OCI-M2 (cell line): ENCODE data around the gene TSPAN18.

Experiments
- DNase-seq: peaks from one replicate; lab custom pipeline; 2025; ENCODE audit not compliant: unreplicated experiment; lab: John Stamatoyannopoulos, UW

Gene TSPAN18

DNA sequence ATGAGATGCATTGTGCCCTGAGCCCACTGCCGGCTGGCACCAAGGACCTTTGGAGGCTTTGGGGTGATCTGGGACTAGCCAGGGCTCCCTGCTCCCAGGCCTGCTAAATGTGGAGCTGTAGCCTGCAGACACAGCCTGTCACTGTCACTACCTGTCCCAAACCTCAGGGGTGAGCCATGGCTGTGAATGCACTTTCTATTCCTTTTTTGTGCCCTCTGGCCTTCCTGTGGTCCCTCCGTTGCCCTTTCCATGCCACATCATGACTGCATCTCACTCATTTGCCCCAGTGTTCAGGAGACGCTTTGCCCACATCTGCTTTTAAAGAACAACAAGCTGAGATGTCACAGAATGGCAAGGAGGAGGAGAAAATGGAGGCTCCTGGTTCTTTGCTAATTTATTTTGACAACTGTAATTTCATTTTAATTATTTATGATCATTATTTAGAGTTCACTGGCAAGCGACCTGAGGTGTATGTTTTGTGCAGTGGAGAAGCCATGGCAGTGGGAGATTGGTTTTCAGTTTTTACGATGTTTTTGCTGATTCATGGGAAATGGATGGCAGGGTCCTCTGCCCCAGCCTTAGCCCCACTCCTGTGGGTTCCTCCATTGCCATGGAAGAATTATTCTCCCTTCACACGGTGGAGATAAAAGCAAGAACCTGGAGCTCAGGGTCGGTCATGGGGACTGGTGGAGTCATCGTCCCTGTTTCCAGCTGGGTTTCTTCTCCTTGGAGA lies 69.2 kb downstream of the TSPAN18 start:
- DNase-seq: no peak

DNA sequence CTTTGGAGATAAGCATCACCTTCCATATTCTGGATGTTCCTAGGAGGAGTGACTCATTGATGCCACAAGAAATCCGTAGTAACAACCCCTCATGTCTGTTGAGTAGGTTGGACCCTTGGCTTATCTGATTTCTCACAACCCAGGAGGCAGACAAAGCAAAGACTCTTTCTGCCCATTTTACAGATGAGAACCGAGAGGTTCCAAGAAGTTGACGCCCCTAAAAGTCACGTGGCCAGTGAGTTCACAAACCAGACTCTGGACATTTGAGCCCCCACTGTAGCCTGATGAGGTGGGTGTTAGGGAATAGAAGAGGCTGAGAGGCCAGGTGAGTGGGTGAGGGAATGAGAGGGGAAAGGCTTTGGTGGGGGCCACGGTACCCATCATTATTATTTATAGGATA lies 70.3 kb downstream of the TSPAN18 start:
- DNase-seq: no peak

DNA sequence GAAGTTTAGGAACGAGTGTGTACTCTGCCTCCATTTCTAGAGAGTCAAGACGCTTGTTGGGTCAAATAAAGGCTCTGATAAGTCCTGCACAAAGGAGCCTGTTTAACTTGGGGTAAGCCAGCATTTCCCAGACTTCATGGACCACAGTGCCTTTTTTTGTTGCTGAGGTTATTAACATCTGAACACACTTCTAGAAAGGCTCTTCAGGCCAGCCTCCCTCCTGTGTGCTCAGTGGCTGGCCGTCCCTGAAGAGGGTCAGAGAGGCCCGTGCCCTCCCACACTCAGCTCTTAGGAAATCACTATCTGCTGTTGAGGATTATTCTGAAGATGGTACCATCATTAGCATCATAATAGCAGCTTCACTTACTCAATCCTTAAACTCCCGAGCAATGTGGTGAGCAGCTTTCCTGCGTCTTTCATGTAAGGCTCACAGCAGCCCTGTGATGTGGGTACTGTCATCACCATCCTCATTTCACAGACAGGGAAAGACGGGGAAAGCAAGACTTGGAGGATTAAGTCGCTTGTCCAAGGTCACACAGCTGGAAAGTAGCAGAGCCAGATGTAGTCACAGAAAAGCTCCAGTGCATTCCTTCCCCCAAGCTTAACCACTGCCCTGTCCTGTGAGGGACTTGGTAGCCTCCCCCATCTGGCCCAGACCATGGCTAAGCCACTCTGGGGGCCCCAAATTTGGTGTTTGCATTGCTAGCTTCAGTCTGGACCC lies 71.3 kb downstream of the TSPAN18 start:
- DNase-seq: no peak

DNA sequence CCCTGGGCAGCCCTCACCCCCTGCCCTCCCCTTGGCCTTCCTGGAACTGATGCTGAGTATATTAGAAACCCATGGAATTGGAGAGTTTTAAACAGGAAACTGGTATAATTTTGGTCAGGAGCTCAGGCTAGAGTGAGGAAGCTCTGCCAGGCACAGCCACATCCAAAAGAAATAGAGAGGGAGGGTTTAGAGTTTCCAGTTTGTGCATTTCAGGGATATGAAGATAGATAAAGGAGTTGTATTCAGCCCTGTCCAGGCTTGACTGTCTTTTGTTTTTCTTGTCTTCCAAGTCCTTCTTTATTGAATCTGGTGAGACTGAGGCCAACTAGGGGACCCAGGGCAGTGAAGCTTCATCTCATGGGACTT lies 71.8 kb downstream of the TSPAN18 start:
- DNase-seq: no peak

DNA sequence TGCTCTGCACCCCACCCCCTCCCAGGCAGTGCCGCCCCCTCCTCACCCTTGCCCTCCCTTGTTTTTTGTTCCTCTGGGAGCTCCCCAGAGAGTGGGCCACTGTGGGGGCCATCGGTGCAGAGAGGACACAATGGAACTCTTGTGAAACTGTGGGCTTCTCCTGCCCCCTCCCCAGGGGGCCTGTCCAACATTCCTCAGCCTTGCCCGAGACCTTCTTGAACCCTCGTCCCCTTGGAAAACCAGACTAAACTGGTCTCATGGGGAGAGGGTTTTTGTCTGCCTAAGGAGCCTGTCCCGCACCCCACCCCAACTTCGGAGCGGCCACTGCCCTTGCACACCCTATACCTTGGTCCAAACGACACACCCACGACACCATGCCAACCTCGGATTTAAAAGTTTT lies 72.2 kb downstream of the TSPAN18 start:
- no peak for DNase-seq

DNA sequence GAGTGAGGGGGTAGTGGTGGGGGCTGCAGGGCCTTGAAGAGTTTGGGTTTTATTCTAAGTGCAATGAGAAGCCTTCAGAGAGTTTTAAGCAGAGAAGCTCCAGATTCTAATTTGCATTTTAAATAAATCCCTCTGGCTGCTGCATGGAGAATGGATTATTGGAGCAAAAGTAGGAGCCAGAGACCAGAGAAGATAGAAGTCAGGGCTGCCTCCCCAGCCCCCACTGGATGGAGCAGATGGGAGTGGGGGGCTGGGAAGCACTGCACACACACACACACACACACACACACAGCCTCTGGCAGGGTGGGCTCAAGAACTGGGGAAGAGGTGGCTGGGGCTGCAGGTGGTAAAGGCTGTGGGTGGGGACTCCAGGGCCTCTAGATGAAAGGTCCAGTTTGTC lies 75.6 kb downstream of the TSPAN18 start:
- no peak for DNase-seq

DNA sequence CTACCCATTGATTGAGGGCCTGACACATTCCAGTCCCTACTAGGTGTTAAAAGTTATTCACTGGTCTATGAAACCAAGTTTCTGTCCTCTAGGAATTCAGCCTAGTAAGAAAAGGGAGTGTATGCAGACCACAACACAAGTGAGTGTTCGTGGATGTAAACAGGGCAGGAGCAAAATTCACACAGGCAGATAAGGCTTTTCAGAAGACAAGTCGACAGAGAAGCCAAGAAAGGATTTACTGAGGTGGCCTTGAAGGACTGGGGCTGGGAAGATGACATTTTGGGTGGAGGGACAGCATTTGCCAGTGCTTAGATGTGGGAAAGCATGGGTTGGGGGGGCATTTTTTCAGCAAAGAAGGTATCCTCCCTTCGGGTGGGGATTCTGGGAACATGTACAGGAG lies 76.2 kb downstream of the TSPAN18 start:
- no peak for DNase-seq

DNA sequence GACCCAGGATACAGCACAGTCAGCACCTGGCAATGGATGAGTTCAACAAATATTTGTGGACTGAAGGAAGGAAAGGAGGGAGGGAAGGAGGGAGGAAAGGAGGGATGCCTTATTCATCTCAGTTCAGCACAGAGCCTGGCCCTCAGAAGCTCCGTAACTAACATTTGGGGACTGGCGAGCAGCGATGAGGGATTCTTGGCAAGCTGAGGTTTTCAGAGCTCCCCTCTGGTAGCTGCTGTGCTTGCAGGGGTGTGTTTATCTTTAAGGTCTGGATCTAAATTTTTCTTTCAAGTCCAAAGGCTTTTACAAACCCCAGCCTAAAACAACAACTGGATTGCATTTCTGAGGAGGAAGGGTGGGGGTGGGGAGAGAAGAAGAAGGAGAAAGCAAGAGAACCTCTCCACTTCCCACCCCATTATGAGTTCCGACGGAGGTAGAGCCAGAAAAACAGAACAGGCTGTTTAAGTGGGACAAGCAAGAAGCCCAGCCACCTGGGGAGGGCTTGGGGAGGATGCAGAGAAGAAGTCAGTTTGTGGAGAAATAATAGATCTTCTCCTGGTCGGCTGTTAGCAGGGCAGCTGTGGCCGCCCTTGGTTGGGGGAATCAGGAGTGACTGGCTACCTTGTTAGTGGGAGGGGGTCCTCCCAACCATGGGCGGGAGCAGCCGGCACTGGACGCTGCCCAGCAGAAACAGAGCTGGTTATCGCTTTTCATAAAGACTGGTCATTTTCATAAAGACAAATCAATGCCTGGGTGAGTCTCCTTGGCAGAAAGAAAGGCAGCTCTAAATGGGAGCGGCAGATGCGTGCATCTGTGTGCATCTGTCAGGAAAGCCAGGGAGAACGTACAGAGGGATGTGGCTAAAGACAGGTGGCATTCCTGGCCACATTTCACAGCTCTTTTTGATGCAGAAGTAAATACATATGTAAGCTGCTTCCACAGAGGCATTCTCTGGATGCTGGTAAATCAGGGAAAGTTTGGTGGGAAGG lies 78.0 kb downstream of the TSPAN18 start:
- no peak for DNase-seq

DNA sequence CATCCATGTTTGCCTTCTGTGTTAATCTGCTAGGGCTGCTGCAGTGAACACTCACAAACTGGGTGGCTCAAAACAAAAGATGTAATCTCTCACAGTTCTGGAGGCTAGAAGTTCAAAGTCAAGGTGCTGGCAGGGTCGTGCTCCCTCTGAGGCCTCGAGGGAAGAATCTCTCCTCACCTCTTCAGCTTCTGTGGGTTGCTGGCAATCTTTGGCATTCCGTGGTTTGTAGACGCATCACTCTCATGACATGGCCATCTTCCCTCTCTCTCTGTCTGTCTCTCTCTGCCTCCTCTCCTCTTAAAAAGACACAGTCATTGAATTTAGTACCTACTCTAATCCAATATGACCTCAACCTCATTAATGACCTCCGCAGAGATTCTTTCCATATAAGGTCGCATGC lies 78.8 kb downstream of the TSPAN18 start:
- no peak for DNase-seq

DNA sequence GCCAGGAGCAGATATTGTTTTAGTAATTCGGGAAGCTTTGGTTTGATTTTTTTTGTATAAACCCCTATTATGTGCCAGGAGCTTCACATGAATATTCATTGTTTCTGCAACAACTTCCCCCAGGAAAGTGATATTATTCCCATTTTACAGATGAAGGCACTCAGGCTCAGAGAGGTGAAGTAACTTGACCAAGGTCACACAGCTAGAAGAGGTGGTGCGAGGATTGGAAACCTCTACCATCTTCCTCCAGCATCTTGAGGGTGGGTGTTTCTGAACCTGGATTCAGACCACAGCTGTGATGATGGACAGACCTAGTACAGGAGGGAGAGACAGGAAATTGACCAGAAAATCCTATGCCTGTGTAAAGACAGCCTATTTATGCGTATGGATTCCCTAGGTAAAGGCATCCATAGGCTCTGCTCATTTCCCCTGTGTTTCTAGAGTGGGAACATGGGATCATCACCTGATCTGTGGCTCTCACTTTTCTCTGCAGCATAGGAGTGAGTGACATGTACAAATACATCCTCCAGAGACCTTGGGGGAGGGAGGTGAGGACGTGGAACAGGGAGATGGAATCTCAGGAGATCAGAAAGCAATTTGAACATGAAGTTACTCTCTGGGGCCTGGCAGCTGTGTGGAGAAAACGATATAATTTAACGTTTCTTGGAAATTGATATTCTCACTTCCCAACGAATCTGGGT lies 81.4 kb downstream of the TSPAN18 start:
- DNase-seq: no peak

DNA sequence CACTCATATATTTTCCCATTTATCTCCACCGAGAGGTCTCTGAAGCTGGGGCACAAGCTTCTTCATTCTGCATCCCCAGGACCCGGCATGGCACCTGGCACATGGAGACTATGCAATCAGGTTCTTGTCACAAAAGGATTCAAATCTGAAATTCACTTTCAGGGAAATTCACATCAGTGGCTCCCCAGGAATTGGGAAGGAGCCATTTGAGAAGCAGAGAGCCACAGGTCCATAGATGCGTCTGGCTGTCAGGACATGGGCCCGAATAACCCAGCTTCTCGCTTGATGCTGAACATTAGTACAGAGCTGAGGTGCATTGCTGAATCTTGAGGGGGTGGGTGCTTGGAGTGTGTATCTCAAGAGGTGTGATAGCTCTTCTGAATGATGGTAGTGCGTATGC lies 82.5 kb downstream of the TSPAN18 start:
- DNase-seq: no peak

DNA sequence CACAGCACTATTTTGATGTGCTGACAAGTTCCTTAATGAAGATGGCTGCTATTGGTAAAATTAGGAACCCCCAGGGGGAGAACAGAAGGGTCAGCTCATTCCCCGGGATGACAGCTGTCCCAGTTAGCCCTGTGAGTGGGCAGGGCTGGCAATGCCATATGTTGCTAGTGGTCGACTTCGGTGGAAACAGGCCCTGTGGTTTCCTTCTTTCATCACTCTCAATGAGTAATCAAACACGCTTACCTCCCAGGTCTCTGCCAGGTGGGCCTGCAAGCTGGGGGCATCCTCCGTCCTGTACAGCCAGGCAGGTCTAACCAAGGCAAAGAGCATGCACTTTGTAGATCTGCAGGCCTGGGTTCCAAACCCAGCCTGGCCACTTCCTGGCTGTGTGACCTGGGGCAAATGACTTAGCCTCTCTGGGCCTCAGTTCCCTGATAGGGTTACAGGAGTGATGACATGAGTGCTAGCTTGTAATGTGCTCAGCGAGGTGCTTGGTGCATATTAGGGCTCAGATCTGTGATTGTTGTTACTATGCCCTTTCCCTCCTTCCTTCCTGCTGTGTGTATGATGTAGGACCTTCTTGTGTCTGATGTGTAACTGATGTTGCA lies 85.2 kb downstream of the TSPAN18 start:
- no peak for DNase-seq

DNA sequence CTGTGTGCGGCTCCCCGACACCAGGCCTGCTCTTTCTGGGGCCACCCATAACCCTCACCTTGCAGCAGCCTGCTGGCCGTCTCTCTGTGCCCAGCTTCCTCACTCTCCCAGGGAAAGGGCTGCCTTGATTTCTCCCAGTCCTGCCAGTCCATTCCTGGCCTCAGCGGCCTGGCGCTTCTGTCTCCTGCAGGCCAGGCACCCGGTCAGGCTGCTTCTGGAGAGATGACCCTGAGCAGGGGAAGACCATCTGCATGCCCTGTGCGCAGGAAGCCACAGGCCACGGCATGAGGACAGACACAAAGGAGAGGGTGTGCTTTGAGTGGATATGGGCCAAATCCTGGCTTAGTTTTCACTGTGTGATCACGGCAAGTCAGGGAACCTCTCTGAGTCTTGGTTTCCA lies 86.2 kb downstream of the TSPAN18 start:
- DNase-seq: no peak

DNA sequence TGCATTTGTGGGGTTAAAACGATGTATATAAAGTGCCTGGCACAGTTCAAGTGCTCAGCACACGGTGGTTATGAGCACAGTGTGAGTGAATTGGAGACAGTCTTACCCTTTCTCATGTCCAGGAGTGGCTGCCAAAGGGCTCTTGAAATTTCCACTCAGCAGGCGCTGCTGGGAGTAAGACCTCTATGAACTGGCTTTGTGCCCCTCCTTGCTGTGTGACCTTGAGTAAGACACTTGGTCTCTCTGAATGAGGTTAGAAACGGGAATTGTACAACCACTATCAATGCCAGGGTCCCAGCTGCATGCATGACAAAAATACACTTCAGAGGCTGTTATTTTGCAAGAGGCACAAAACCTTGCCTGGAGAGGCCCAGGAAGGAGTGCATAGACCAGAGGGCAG lies 86.6 kb downstream of the TSPAN18 start:
- no peak for DNase-seq

DNA sequence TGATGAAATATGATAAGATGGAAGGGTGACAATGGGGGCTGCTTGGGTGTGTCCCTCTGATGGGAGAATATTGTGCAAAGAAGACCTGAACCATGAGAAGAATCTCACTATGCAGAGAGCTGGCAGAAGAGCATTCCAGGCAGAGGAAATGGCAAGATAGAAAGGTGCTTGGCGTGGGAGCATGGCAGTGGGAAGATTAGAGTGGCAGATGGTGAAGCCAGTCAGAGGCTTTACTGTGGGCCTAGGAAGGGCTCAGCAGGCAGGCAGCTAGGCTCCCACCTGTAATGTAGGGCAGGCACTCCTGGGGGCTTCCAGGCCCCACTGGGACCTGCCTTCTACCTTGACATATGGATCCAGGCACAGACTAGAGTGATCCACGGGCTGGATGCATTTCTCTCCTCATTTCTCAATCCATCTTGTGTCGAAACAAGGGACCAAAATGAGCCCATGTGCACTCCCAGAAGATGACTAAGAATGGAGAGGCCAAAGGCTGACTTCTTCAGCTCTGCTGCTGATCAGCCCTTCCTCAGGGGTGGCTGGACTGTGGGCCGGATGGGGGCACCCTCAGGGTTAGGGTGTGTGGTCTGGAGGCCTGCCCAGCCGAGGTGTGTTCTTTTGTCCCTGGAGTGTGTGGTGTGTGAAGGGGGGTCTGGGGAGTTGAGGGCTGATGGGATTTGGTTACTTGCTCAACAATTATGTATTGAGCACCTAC lies 88.3 kb downstream of the TSPAN18 start:
- DNase-seq: no peak

DNA sequence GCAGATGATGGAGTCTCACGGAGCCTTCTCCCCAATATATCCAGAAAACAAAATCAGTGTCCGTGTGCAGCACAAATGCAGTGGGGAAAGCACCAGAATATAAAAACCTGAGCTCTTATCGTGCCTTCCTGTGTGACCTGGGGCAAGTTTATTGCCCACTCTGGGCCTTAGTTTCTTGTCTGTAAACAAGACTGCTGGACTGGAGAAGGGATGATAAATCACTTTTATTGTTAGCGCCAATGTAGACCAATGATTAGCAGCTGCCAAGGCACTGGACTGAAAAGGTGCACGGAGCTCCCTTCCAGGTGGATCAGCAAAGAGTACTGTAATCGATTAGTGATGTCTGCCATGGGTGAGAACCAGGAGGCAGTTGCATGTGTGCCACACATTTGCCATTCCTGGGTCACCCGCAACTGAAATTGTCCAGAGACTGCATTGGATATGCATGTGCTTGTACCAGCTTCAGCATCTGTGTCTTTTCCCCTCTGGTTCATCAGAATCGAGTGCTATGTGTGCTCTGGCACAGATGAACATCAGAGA lies 89.2 kb downstream of the TSPAN18 start:
- DNase-seq: no peak

DNA sequence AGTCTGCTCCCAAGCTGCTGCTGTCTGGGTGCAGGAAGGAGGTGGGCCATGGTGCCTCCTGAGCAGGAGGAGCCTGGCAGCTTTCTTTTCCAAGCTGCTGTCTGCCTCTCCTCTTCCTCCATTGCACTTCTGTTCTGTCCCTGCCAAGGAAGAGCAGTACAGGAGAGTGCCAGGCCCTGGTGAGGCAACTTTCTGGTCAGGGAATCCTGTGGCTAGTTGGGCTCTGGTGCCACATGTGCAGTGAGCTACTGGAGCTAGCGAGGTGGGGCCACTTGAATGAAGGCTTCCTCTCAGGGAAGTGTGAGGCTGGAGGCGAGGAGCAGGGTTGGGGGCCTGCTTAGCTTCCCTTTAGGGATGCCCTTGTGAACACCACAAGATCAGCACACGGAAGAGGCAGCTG lies 90.0 kb downstream of the TSPAN18 start:
- no peak for DNase-seq

DNA sequence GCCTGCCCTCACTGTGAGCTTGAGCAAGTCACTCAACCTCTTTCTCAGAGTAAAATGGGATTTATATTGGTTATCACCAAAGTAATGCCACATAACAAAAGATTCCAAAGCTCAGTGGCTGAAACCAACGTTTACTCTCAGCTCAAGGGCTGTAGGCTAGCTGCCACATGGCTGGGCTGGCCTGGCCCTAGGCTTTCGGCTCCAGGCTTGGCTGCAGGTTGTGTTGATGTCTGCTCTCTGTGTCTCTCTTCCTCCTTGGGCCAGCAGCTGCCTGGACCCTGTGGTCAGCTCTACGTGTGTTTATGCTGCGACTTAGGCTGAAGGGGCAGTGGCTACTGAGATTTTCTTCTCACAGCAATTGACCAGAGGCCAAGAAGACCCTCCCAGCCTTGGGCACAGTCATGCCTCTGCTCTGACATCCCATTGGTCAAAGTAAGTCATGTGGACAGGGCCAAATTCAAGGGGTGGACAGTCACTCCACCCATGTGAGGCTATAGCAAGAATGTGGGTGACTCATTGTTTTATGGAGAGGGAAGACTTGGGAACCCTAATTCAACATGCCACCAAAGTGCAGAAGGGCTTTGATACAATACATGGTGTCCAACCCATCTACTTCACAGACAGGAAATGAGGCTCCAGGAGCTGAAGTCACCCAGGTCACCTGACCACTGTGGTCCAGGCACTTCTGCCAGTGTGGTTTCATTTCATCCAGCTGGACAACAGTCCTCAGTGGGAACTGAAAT lies 90.6 kb downstream of the TSPAN18 start:
- no peak for DNase-seq

DNA sequence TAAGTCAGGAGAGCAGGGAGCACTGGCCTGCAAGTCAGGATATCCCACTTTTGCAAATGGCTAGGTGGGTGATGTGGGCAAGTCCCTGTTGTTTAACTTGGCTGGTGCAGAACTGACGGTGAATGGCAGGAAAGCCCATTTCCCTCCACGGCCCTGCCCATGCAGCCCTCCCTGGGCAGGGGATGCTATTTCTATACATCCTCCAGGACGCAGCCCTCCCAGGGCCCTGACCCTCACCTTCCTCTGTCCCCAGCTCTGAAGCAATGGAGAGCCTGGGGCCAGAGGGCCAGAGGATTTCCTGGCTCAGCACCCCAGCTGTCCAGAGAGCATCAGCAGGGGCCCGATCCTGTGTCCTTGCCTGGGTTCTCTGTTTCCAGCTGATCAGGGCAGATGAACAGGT lies 91.3 kb downstream of the TSPAN18 start:
- no peak for DNase-seq
